ENCODE data around the gene PRRT1B.

GRCh38 chr9:131543141-131543540, 2.2 kb upstream of the PRRT1B start:
- TF ChIP-seq ZNF232 (CRISPR knock-in tag; IDR thresholded peaks at IDR 0.05) (no peak), MLX (CRISPR knock-in tag; IDR thresholded peaks at IDR 0.05) (no peak), CTCF (IDR thresholded peaks at IDR 0.05) (no peak), MXD4 (CRISPR knock-in tag; IDR thresholded peaks at IDR 0.05; ENCODE audit: borderline replicate concordance) (no peak), E2F1 (CRISPR knock-in tag; IDR thresholded peaks at IDR 0.05) (no peak), ATF3 (CRISPR knock-in tag; conservative IDR thresholded peaks at IDR 0.05) (no peak), MAX (CRISPR knock-in tag; IDR thresholded peaks at IDR 0.05) (no peak), E2F5 (CRISPR knock-in tag; IDR thresholded peaks at IDR 0.05) (no peak), ZBTB43 (CRISPR knock-in tag; IDR thresholded peaks at IDR 0.05) (no peak), SMAD3 (CRISPR knock-in tag; IDR thresholded peaks at IDR 0.05; ENCODE audit: borderline replicate concordance) (no peak)
